ENCODE measurements around the gene FARS2.

FARS2 gene

GRCh38 chr6:5337573-5337972, 76.3 kb downstream of the FARS2 start:
- no peak for ATAC-seq (ENCODE audit: insufficient read depth, low read depth)
- Histone ChIP-seq H3K9ac (ENCODE audit: low read depth, low read length) (no peak overlapping the region), H3K4me2 (ENCODE audit: insufficient read depth, low read length) (no peak overlapping the region), H3K27ac (ENCODE audit: low read length) (no peak overlapping the region), H3K9me3 (ENCODE audit: insufficient read depth, low read length, severe bottlenecking) (no peaks in the 10 kb centered on the region), H3K27me3 (ENCODE audit: insufficient read depth, low read length, poor library complexity) (no peaks in the 10 kb centered on the region), H3K4me3 (ENCODE audit: low read depth in 1 of 2, low read length in 2 of 2) (no peak overlapping the region), H3K79me2 (ENCODE audit: insufficient read depth, low read length) (peaks cover 9% of the 10 kb centered on the region; the same call in 1 of the 2 replicates), H3K36me3 (ENCODE audit: insufficient read depth, low read length) (no peaks in the 10 kb centered on the region), H3K4me1 (ENCODE audit: insufficient read depth, low read length) (no peaks in the 10 kb centered on the region), H2AFZ (ENCODE audit: low read depth, low read length) (no peak overlapping the region), H4K20me1 (ENCODE audit: insufficient read depth, low read length) (peaks cover 16% of the 10 kb centered on the region; the same call in 1 of the 2 replicates)
- TF ChIP-seq EZH2 (IDR thresholded peaks at IDR 0.05; ENCODE audit: borderline replicate concordance, low read depth, low read length, severe bottlenecking) = no peak
- TF ChIP-seq CTCF (IDR thresholded peaks at IDR 0.05; ENCODE audit: borderline replicate concordance, extremely low read depth, low read length, poor library complexity, severe bottlenecking) = no peak
- no peak for DNase-seq

- H3K27ac ChIP-seq (ENCODE audit: low read length) = no peak overlapping the region
- no peak overlapping the region for H3K9ac ChIP-seq (ENCODE audit: low read depth, low read length)
- H3K36me3 ChIP-seq (ENCODE audit: insufficient read depth, low read length) = no peaks in the 10 kb centered on the region
- H3K4me2 ChIP-seq (ENCODE audit: insufficient read depth, low read length) = no peak overlapping the region
- no peak for DNase-seq
- no peaks in the 10 kb centered on the region for H3K27me3 ChIP-seq (ENCODE audit: insufficient read depth, low read length, poor library complexity)
- H3K79me2 ChIP-seq (ENCODE audit: insufficient read depth, low read length) = peaks cover 7% of the 10 kb centered on the region; the same call in 1 of the 2 replicates
- peaks cover 16% of the 10 kb centered on the region; the same call in 1 of the 2 replicates for H4K20me1 ChIP-seq (ENCODE audit: insufficient read depth, low read length)
- H3K9me3 ChIP-seq (ENCODE audit: insufficient read depth, low read length, severe bottlenecking) = no peaks in the 10 kb centered on the region
- TF ChIP-seq EZH2 (IDR thresholded peaks at IDR 0.05; ENCODE audit: borderline replicate concordance, low read depth, low read length, severe bottlenecking) = no peak
- no peak for TF ChIP-seq CTCF (IDR thresholded peaks at IDR 0.05; ENCODE audit: borderline replicate concordance, extremely low read depth, low read length, poor library complexity, severe bottlenecking)
- no peak for ATAC-seq (ENCODE audit: insufficient read depth, low read depth)
- H3K4me1 ChIP-seq (ENCODE audit: insufficient read depth, low read length) = no peaks in the 10 kb centered on the region
- no peak overlapping the region for H3K4me3 ChIP-seq (ENCODE audit: low read depth in 1 of 2, low read length in 2 of 2)
- no peak overlapping the region for H2AFZ ChIP-seq (ENCODE audit: low read depth, low read length)
Measured at GRCh38 chr6:5338177-5338960, 77.1 kb downstream of the FARS2 start.

GRCh38 chr6:5339786-5340185, 78.5 kb downstream of the FARS2 start:
- H3K27me3 ChIP-seq (ENCODE audit: insufficient read depth, low read length, poor library complexity) = no peaks in the 10 kb centered on the region
- peaks cover 3% of the 10 kb centered on the region; the same call in 1 of the 2 replicates for H3K79me2 ChIP-seq (ENCODE audit: insufficient read depth, low read length)
- DNase-seq (no peak), ATAC-seq (ENCODE audit: insufficient read depth, low read depth) (no peak)
- H3K4me1 ChIP-seq (ENCODE audit: insufficient read depth, low read length) = no peaks in the 10 kb centered on the region
- no peak overlapping the region for H2AFZ ChIP-seq (ENCODE audit: low read depth, low read length)
- no peak overlapping the region for H3K9ac ChIP-seq (ENCODE audit: low read depth, low read length)
- peaks cover 20% of the 10 kb centered on the region; the same call in 1 of the 2 replicates for H4K20me1 ChIP-seq (ENCODE audit: insufficient read depth, low read length)
- no peaks in the 10 kb centered on the region for H3K9me3 ChIP-seq (ENCODE audit: insufficient read depth, low read length, severe bottlenecking)
- TF ChIP-seq EZH2 (IDR thresholded peaks at IDR 0.05; ENCODE audit: borderline replicate concordance, low read depth, low read length, severe bottlenecking) (no peak), CTCF (IDR thresholded peaks at IDR 0.05; ENCODE audit: borderline replicate concordance, extremely low read depth, low read length, poor library complexity, severe bottlenecking) (no peak)
- H3K36me3 ChIP-seq (ENCODE audit: insufficient read depth, low read length) = no peaks in the 10 kb centered on the region
- no peak overlapping the region for H3K4me2 ChIP-seq (ENCODE audit: insufficient read depth, low read length)
- H3K27ac ChIP-seq (ENCODE audit: low read length) = no peak overlapping the region
- H3K4me3 ChIP-seq (ENCODE audit: low read depth in 1 of 2, low read length in 2 of 2) = no peak overlapping the region
